HepG2 (cell line): ENCODE results near the gene ABCF1. TPM values are rescaled to one million over a fixed set of nuclear protein-coding genes. Genes with fewer than 3 reads are reported as not detected.

Experiments
- ATM ChIP-seq: fragments of 450-650 bp; IDR thresholded peaks from 2 replicates; pipeline ENCODE4 v1.7.1; 2017; ENCODE audit warnings: mild to moderate bottlenecking, borderline replicate concordance
- CSRNP2 ChIP-seq: sonication (generic); formaldehyde crosslinking; conservative IDR thresholded peaks from 2 replicates; pipeline ENCODE4 v1.8.0; 2022; ENCODE audit warnings: low read depth, missing genetic modification reagents
- FOXC1 ChIP-seq: sonication (generic); formaldehyde crosslinking; IDR thresholded peaks from 2 replicates; pipeline ENCODE4 v1.8.0; 2022; ENCODE audit warnings: mild to moderate bottlenecking, missing genetic modification reagents, borderline replicate concordance
- GPN1 ChIP-seq: sonication (generic); formaldehyde crosslinking; IDR thresholded peaks from 2 replicates; pipeline ENCODE4 v1.5.1; 2020; ENCODE audit warnings: missing genetic modification reagents, borderline replicate concordance
- HNF4A ChIP-seq: sonication (generic); formaldehyde crosslinking; IDR thresholded peaks from 2 replicates; pipeline ENCODE4 v1.4.0; 2020; ENCODE audit warnings: missing genetic modification reagents
- HOXA3 ChIP-seq: sonication (generic); formaldehyde crosslinking; IDR thresholded peaks from 2 replicates; pipeline ENCODE4 v1.5.0; 2020; ENCODE audit warnings: missing genetic modification reagents
- HOXD1 ChIP-seq: sonication (generic); formaldehyde crosslinking; IDR thresholded peaks from 2 replicates; pipeline ENCODE4 v1.5.0; 2020; ENCODE audit warnings: missing genetic modification reagents
- JDP2 ChIP-seq: sonication (generic); formaldehyde crosslinking; IDR thresholded peaks from 2 replicates; pipeline ENCODE4 v1.8.1; 2022; ENCODE audit warnings: missing genetic modification reagents, borderline replicate concordance
- MYC ChIP-seq: sonication (generic); formaldehyde crosslinking; IDR thresholded peaks from 2 replicates; pipeline ENCODE4 v1.9.0; 2021; ENCODE audit warnings: missing genetic modification reagents, borderline replicate concordance
- NFATC3 ChIP-seq: sonication (generic); formaldehyde crosslinking; IDR thresholded peaks from 2 replicates; pipeline ENCODE4 v1.5.1; 2020; ENCODE audit warnings: mild to moderate bottlenecking, missing genetic modification reagents
- PAXIP1 ChIP-seq: sonication (generic); formaldehyde crosslinking; conservative IDR thresholded peaks from 2 replicates; pipeline ENCODE4 v1.4.0; 2020; ENCODE audit warnings: mild to moderate bottlenecking, missing genetic modification reagents, moderate library complexity
- RBM39 ChIP-seq: fragments of 200-400 bp; formaldehyde crosslinking; IDR thresholded peaks from one replicate; pipeline ENCODE4 v1.6.1; 2018; ENCODE audit warnings: antibody characterized with exemption, mild to moderate bottlenecking, low read depth, low read length; ENCODE audit not compliant: poor library complexity, severe bottlenecking
- RNF2 ChIP-seq: fragments of 450-650 bp; conservative IDR thresholded peaks from 2 replicates; pipeline ENCODE4 v1.6.1; 2016; ENCODE audit warnings: low read depth
- SP2 ChIP-seq: sonication (generic); formaldehyde crosslinking; IDR thresholded peaks from 2 replicates; pipeline ENCODE4 v1.5.1; 2020; ENCODE audit warnings: mild to moderate bottlenecking, missing genetic modification reagents
- SRSF4 ChIP-seq: fragments of 200-400 bp; formaldehyde crosslinking; IDR thresholded peaks from one replicate; pipeline ENCODE4 v1.6.1; 2018; ENCODE audit warnings: mild to moderate bottlenecking, low read depth, low read length, moderate library complexity; ENCODE audit not compliant: poor library complexity, severe bottlenecking
- ZBTB44 ChIP-seq: sonication (generic); formaldehyde crosslinking; IDR thresholded peaks from 2 replicates; pipeline ENCODE4 v1.4.0; 2020; ENCODE audit warnings: missing genetic modification reagents
- ZBTB7A ChIP-seq: sonication (generic); formaldehyde crosslinking; IDR thresholded peaks from 2 replicates; pipeline ENCODE4 v1.8.0; 2022; ENCODE audit warnings: mild to moderate bottlenecking, missing genetic modification reagents
- ZGPAT ChIP-seq: IDR thresholded peaks from 2 replicates; pipeline ENCODE4 v1.6.1; 2016; ENCODE audit warnings: mild to moderate bottlenecking
- ZNF430 ChIP-seq: sonication (generic); formaldehyde crosslinking; IDR thresholded peaks from 2 replicates; pipeline ENCODE4 v1.9.0; 2021; ENCODE audit warnings: mild to moderate bottlenecking, missing genetic modification reagents
- ZNF451 ChIP-seq: sonication (generic); formaldehyde crosslinking; IDR thresholded peaks from 2 replicates; pipeline ENCODE4 v1.5.0; 2020; ENCODE audit warnings: mild to moderate bottlenecking, missing genetic modification reagents
- ZNF557 ChIP-seq: sonication (generic); formaldehyde crosslinking; IDR thresholded peaks from 2 replicates; pipeline ENCODE4 v1.4.0; 2020; ENCODE audit warnings: missing genetic modification reagents
- ZNF589 ChIP-seq: sonication (generic); formaldehyde crosslinking; conservative IDR thresholded peaks from 2 replicates; pipeline ENCODE4 v1.8.0; 2022; ENCODE audit warnings: mild to moderate bottlenecking, moderate library complexity, missing genetic modification reagents
- ZNF83 ChIP-seq: sonication (generic); formaldehyde crosslinking; IDR thresholded peaks from 2 replicates; pipeline ENCODE4 v1.4.0; 2020; ENCODE audit warnings: missing genetic modification reagents, mild to moderate bottlenecking, borderline replicate concordance
- polyA plus RNA-seq, 8 experiments: library from polyadenylated mRNA; depleted of rRNA in 3 of 8; stranded (reverse) in 7 of 8; unstranded in 1 of 8; fragments of >200 nt; fragmentation: Illumina TruSeq in 4 of 8; extraction: Trizol in 4 of 8; gene quantifications; 2 replicates each; pipeline versions ENCODE4 v1.2.1 to v1.2.3, GENCODE V29; 2011 to 2016; ENCODE audit warnings: low read depth in 4 of 8, missing spikeins in 1 of 8, mixed read lengths in 1 of 8; ENCODE audit not compliant: insufficient read depth in 1 of 8
- total RNA-seq, 5 experiments: library from RNA; depleted of rRNA; stranded (reverse); fragments of >200 nt; fragmentation: Illumina TruSeq; extraction: Trizol; gene quantifications; 2 replicates each; pipeline ENCODE4 v1.2.3, GENCODE V29; 2016; ENCODE audit warnings: low read depth in 1 of 5

Gene ABCF1
- total and polyA plus RNA-seq, 2 of the 13 experiments (the other 11 are each of a cell fraction or from before 2014, with no cell fraction given): 25.4 to 98.9 TPM

- no peak for TF ChIP-seq CSRNP2 (CRISPR knock-in tag)
- TF ChIP-seq MYC (CRISPR knock-in tag): no peak
- TF ChIP-seq HOXD1 (CRISPR knock-in tag): no peak
- no peak for TF ChIP-seq RBM39
- TF ChIP-seq ZBTB44 (CRISPR knock-in tag): no peak
- no peak; the same call in 1 of the 2 replicates for TF ChIP-seq FOXC1 (CRISPR knock-in tag)
- peak; percentile 85; the same call in 1 of the 2 replicates for TF ChIP-seq ZGPAT (CRISPR knock-in tag)
- TF ChIP-seq SP2 (CRISPR knock-in tag): no peak
- peak; percentile 78 for TF ChIP-seq HOXA3
- no peak for TF ChIP-seq PAXIP1 (CRISPR knock-in tag)
- TF ChIP-seq ZNF430 (CRISPR knock-in tag): 0 out of 2 replicates have a peak, but pooled peaks have one; percentile 78
- no peak for TF ChIP-seq ZNF451 (CRISPR knock-in tag)
- TF ChIP-seq ZBTB7A: no peak
- TF ChIP-seq SRSF4: no peak
- no peak for TF ChIP-seq ZNF83 (CRISPR knock-in tag)
- TF ChIP-seq ZNF557 (CRISPR knock-in tag): no peak
- TF ChIP-seq RNF2: no peak
- no peak for TF ChIP-seq GPN1 (CRISPR knock-in tag)
- TF ChIP-seq ZNF589 (CRISPR knock-in tag): peak; percentile 36; the same call in 1 of the 2 replicates
- TF ChIP-seq JDP2: no peak
- no peak for TF ChIP-seq ATM
- no peak for TF ChIP-seq HNF4A (CRISPR knock-in tag)
- no peak for TF ChIP-seq NFATC3 (CRISPR knock-in tag)
Observed at GRCh38 chr6:30614843-30615218, 43.6 kb downstream of the ABCF1 start (continued).
